ENCODE results near the gene HRG.

HRG gene

DNA sequence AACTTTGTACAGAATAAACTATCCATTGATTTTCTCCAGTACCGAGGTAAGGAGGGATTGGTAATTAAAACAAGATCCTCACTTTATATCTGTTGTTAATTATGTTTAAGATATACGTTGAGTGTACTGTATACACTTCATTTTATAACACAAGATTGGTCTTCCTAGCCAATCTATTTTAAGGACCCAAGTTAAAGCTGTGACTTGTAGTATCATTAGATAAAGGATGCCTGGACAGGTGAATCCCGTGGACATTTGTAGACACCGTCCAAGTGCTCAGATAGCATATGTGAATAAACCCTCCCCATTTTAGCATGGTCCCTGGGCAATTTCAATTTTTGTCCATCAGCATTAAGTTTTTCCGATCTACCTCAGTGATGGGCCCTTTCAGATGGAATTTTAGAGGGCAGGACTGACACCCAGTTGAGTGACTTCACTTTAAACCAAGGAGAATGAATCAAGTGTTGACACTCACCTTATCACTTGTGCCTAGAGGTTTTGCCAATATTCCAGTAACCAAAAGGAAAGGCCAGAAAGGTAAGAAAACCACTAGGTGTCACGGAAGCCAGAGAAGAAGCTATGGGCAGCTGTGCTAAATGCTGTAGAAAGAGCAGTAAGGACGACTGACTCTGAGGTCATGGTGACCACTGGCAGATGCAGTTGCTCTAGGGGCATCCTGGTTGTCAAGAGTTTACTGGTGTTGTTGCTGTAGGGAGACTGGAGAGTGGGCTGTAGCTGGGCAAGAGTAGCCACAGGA is 43.7 kb upstream of the HRG start:
- Histone ChIP-seq H3K36me3 (ENCODE audit: insufficient read depth, insufficient read length, low read length) (no peaks in the 10 kb centered on the region), H3K4me3 (ENCODE audit: insufficient read length, low read depth) (no peak overlapping the region), H3K4me1 (ENCODE audit: insufficient read depth, insufficient read length) (peaks cover 4% of the 10 kb centered on the region), H3K27me3 (ENCODE audit: insufficient read depth, insufficient read length) (peaks cover 21% of the 10 kb centered on the region), H3K9ac (ENCODE audit: insufficient read length, low read depth) (no peak overlapping the region), H3K9me3 (ENCODE audit: insufficient read depth, low read length) (no peaks in the 10 kb centered on the region)
- DNase-seq (ENCODE audit: low read depth, low spot score): no peak
- no peak for TF ChIP-seq ZNF274 (IDR thresholded peaks at IDR 0.05; ENCODE audit: low read depth, low read length)
- TF ChIP-seq YY1 (IDR thresholded peaks at IDR 0.05; ENCODE audit: insufficient read depth, insufficient read length): no peak
- no peak for TF ChIP-seq SUZ12 (IDR thresholded peaks at IDR 0.05; ENCODE audit: extremely low read depth, insufficient read depth, insufficient read length)

DNA sequence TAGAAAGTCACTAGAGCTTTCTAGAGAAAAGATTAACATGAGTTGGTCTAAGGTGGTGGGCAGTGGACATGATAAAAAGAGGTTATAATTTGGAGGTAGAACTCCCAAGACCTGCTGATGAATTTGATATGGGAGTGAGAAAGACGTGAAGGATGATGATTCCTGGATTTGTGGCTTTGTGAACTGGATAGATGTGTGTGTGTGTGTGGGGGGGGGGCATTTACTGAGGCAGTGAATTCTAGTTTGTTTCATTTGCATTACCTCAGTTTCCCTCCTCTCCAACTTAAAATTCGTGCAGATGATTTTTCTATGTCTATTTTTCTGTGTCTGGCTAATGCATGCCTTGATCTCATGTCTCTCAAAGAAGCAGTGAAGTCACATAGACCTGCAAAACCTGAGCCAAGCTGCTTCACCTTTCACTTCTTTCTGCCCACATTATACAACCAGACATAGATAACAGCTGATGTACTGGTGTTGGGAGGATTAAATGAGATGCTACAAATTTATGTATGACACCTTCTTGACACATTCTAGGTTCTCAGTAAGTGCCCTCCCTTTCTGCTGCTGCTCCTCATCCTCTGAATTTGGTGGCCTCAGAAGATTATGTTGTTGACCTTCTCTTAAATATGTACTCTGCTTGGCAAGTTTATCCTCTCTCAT is 43.0 kb upstream of the HRG start:
- H3K4me3 ChIP-seq (ENCODE audit: insufficient read length, low read depth): no peak overlapping the region
- no peaks in the 10 kb centered on the region for H3K36me3 ChIP-seq (ENCODE audit: insufficient read depth, insufficient read length, low read length)
- H3K27me3 ChIP-seq (ENCODE audit: insufficient read depth, insufficient read length): peaks cover 14% of the 10 kb centered on the region
- no peak overlapping the region for H3K9ac ChIP-seq (ENCODE audit: insufficient read length, low read depth)
- TF ChIP-seq ZNF274 (IDR thresholded peaks at IDR 0.05; ENCODE audit: low read depth, low read length): no peak
- TF ChIP-seq YY1 (IDR thresholded peaks at IDR 0.05; ENCODE audit: insufficient read depth, insufficient read length): no peak
- no peak for TF ChIP-seq SUZ12 (IDR thresholded peaks at IDR 0.05; ENCODE audit: extremely low read depth, insufficient read depth, insufficient read length)
- no peaks in the 10 kb centered on the region for H3K4me1 ChIP-seq (ENCODE audit: insufficient read depth, insufficient read length)
- DNase-seq (ENCODE audit: low read depth, low spot score): no peak
- H3K9me3 ChIP-seq (ENCODE audit: insufficient read depth, low read length): no peaks in the 10 kb centered on the region

DNA sequence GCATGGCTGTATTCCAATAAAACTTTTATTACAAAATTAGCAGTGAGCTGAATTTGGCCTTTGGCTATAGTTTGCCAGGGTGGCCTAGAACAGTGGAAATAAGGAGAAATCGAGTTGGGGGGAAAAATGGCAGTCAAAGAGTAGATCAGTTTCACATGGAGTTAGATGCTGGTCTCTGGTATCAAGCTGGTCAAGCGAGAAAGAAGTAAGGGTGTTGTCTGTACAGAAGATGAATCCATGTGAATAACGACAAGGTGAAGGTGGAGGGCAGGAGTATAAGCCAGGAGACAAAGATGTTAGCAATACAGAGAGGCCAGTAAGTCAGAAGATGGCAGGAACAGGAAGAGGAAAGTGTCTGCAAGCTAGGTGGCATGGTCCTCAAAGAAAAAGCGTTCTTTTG is 41.2 kb upstream of the HRG start:
- TF ChIP-seq YY1 (IDR thresholded peaks at IDR 0.05; ENCODE audit: insufficient read depth, insufficient read length): no peak
- TF ChIP-seq ZNF274 (IDR thresholded peaks at IDR 0.05; ENCODE audit: low read depth, low read length): no peak
- no peak for TF ChIP-seq SUZ12 (IDR thresholded peaks at IDR 0.05; ENCODE audit: extremely low read depth, insufficient read depth, insufficient read length)
- Histone ChIP-seq H3K9ac (ENCODE audit: insufficient read length, low read depth) (no peak overlapping the region), H3K4me1 (ENCODE audit: insufficient read depth, insufficient read length) (no peaks in the 10 kb centered on the region), H3K36me3 (ENCODE audit: insufficient read depth, insufficient read length, low read length) (no peaks in the 10 kb centered on the region), H3K9me3 (ENCODE audit: insufficient read depth, low read length) (no peaks in the 10 kb centered on the region), H3K4me3 (ENCODE audit: insufficient read length, low read depth) (no peak overlapping the region), H3K27me3 (ENCODE audit: insufficient read depth, insufficient read length) (peaks cover 5% of the 10 kb centered on the region)
- DNase-seq (ENCODE audit: low read depth, low spot score): no peak

DNA sequence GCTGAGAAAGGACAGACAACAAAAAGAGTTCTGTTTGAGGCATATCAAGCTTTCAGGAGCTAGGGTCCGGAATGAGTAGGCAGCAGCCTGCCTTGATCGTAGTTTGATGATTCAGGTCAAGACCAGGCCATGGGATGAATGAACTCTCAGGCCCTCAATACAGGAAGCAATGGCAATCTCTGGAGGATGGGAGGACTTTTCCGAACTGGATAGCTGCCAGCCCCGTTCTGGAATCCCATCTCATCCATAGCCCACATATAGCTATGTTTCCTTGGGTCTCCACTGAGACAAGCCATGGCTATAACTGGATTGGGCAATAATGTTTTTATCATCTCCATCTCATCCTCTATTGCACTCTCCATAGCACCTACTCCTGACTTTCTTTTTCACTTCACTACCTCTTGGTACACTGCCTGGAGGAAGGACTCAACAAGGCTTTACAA is 40.2 kb upstream of the HRG start:
- no peaks in the 10 kb centered on the region for H3K4me1 ChIP-seq (ENCODE audit: insufficient read depth, insufficient read length)
- TF ChIP-seq ZNF274 (IDR thresholded peaks at IDR 0.05; ENCODE audit: low read depth, low read length) (no peak), SUZ12 (IDR thresholded peaks at IDR 0.05; ENCODE audit: extremely low read depth, insufficient read depth, insufficient read length) (no peak), YY1 (IDR thresholded peaks at IDR 0.05; ENCODE audit: insufficient read depth, insufficient read length) (no peak)

DNA sequence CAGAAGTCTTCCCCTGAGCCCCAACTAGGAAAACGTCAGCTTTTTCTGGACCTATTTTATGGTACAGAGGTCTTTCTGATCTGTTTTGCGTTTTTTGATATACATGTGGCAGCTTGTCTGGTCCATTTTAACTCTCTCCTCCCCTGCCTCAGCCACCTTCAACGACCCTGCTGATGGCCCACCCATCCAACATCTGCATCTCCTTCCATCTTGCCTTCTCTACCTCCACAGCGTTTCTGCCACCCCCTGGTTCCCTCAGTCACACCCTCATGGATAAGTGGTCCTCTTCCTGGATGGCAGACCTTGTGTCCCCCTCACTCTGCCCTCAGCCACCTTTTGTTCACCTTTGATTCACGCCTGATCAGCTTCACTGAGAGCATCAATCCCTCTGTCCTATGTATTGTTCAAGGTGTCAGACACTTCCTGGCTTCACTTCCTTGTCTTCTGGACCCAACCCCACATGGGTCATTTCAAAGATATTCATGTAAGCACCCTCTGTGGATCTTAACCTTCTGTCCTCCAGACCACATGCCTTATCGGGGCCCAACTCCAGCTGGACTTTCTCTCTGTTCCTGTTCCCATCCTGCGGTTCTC is 39.5 kb upstream of the HRG start:
- TF ChIP-seq SUZ12 (IDR thresholded peaks at IDR 0.05; ENCODE audit: extremely low read depth, insufficient read depth, insufficient read length): no peak
- no peak for TF ChIP-seq ZNF274 (IDR thresholded peaks at IDR 0.05; ENCODE audit: low read depth, low read length)
- TF ChIP-seq YY1 (IDR thresholded peaks at IDR 0.05; ENCODE audit: insufficient read depth, insufficient read length): no peak
- DNase-seq (ENCODE audit: low read depth, low spot score): no peak
- no peaks in the 10 kb centered on the region for H3K9me3 ChIP-seq (ENCODE audit: insufficient read depth, low read length)
- peaks cover 5% of the 10 kb centered on the region for H3K27me3 ChIP-seq (ENCODE audit: insufficient read depth, insufficient read length)
- H3K9ac ChIP-seq (ENCODE audit: insufficient read length, low read depth): no peak overlapping the region
- no peaks in the 10 kb centered on the region for H3K36me3 ChIP-seq (ENCODE audit: insufficient read depth, insufficient read length, low read length)
- no peak overlapping the region for H3K4me3 ChIP-seq (ENCODE audit: insufficient read length, low read depth)
- no peaks in the 10 kb centered on the region for H3K4me1 ChIP-seq (ENCODE audit: insufficient read depth, insufficient read length)

More for the DNA sequence above, 40.2 kb upstream of the HRG start:
- Histone ChIP-seq H3K36me3 (ENCODE audit: insufficient read depth, insufficient read length, low read length) (no peaks in the 10 kb centered on the region), H3K9ac (ENCODE audit: insufficient read length, low read depth) (no peak overlapping the region), H3K27me3 (ENCODE audit: insufficient read depth, insufficient read length) (peaks cover 5% of the 10 kb centered on the region), H3K9me3 (ENCODE audit: insufficient read depth, low read length) (no peaks in the 10 kb centered on the region), H3K4me3 (ENCODE audit: insufficient read length, low read depth) (no peak overlapping the region)
- DNase-seq (ENCODE audit: low read depth, low spot score): no peak

DNA sequence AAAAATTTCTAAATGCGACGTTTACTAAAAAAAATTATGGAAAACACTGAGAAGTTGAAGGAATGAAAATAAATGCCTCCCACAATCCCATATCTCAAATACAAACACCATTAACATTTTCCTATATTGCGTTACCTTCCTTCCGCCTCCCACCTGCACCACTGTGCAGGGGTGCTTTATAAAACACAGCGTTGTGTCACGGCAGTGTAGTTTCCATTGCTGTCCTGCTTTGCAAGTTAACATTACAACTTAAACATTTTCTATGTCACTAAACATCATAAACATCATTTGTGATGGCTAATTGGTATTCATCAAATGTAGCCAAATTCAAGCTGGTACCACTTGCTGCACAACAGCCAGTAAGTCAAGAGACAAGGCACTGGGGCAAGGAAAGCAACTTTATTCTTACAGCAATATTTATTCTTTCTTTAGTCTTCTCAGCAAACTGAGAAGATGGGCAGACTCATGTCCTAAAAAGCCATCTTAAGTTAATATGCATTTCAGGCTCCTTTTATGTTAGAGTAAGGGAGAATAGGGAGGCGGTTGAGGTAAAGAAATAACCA is 37.9 kb upstream of the HRG start:
- H3K9ac ChIP-seq (ENCODE audit: insufficient read length, low read depth): no peak overlapping the region
- TF ChIP-seq SUZ12 (IDR thresholded peaks at IDR 0.05; ENCODE audit: extremely low read depth, insufficient read depth, insufficient read length): no peak
- no peak for TF ChIP-seq YY1 (IDR thresholded peaks at IDR 0.05; ENCODE audit: insufficient read depth, insufficient read length)
- TF ChIP-seq ZNF274 (IDR thresholded peaks at IDR 0.05; ENCODE audit: low read depth, low read length): no peak
- H3K4me1 ChIP-seq (ENCODE audit: insufficient read depth, insufficient read length): no peaks in the 10 kb centered on the region
- H3K27me3 ChIP-seq (ENCODE audit: insufficient read depth, insufficient read length): peaks cover 5% of the 10 kb centered on the region
- H3K4me3 ChIP-seq (ENCODE audit: insufficient read length, low read depth): no peak overlapping the region
- no peaks in the 10 kb centered on the region for H3K9me3 ChIP-seq (ENCODE audit: insufficient read depth, low read length)
- no peak for DNase-seq (ENCODE audit: low read depth, low spot score)
- no peaks in the 10 kb centered on the region for H3K36me3 ChIP-seq (ENCODE audit: insufficient read depth, insufficient read length, low read length)

DNA sequence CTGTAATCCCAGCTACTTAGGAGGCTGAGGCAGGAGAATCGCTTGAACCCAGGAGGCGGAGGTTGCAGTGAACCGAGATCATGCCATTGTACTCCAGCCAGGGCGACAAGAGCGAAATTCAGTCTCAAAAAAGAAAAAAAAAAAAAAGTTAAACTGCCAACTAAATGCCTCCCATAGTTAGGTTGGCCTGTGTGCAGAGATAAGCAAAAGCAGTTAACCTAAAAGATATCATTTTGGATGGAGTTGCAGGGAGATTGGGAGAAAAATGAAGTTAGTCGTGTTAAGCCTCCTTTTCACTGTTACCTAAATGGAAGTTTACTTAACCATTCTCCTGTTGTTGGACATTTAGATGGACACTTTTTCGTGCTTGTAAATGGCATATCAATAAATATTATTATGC is 37.1 kb upstream of the HRG start:
- TF ChIP-seq ZNF274 (IDR thresholded peaks at IDR 0.05; ENCODE audit: low read depth, low read length): no peak
- TF ChIP-seq SUZ12 (IDR thresholded peaks at IDR 0.05; ENCODE audit: extremely low read depth, insufficient read depth, insufficient read length): no peak
- no peak for TF ChIP-seq YY1 (IDR thresholded peaks at IDR 0.05; ENCODE audit: insufficient read depth, insufficient read length)
- Histone ChIP-seq H3K27me3 (ENCODE audit: insufficient read depth, insufficient read length) (peaks cover 5% of the 10 kb centered on the region), H3K4me1 (ENCODE audit: insufficient read depth, insufficient read length) (no peaks in the 10 kb centered on the region), H3K9me3 (ENCODE audit: insufficient read depth, low read length) (no peaks in the 10 kb centered on the region), H3K4me3 (ENCODE audit: insufficient read length, low read depth) (no peak overlapping the region), H3K36me3 (ENCODE audit: insufficient read depth, insufficient read length, low read length) (no peaks in the 10 kb centered on the region), H3K9ac (ENCODE audit: insufficient read length, low read depth) (no peak overlapping the region)
- DNase-seq (ENCODE audit: low read depth, low spot score): no peak
